Kidney (tissue), 14 donors: ENCODE data around the gene SPRYD3. TPM values are rescaled to one million over a fixed set of nuclear protein-coding genes. Genes with fewer than 3 reads are reported as not detected.

Experiments used
- DNase-seq, 5 donors: peaks; one replicate each; pipeline ENCODE4 v3.0.0-alpha.2; 2013 to 2020
- FAIRE-seq: peaks from 2 replicates; lab custom pipeline; 2012; peaks lifted over from hg19 to GRCh38; lab: Jason Lieb, UNC
- H3K27ac ChIP-seq, 2 donors: one replicate each; pipeline ENCODE4 v1.7.0; 2013; ENCODE audit warnings: low read depth in 2 of 2, low read length in 2 of 2, inconsistent platforms in 1 of 2
- H3K27me3 ChIP-seq: one replicate; pipeline ENCODE4 v1.7.1; 2013; ENCODE audit warnings: low read length, inconsistent platforms; ENCODE audit not compliant: control insufficient read depth, insufficient read depth
- H3K36me3 ChIP-seq, 3 donors: one replicate each; pipeline versions ENCODE4 v1.7.0 to v1.7.1; 2013; ENCODE audit warnings: low read length in 3 of 3, control low read depth in 1 of 3, inconsistent platforms in 1 of 3; ENCODE audit not compliant: insufficient read depth in 3 of 3, control insufficient read depth in 2 of 3
- H3K4me1 ChIP-seq, 3 donors: one replicate each; pipeline versions ENCODE4 v1.7.0 to v1.7.1; 2013; ENCODE audit warnings: low read length in 3 of 3, inconsistent platforms in 1 of 3, low read depth in 1 of 3; ENCODE audit not compliant: control insufficient read depth in 2 of 3, insufficient read depth in 2 of 3
- H3K4me3 ChIP-seq, 3 donors: one replicate each; pipeline versions ENCODE4 v1.7.0 to v1.8.1; 2013; ENCODE audit warnings: low read length in 3 of 3, control low read depth in 1 of 3, inconsistent platforms in 1 of 3
- H3K9ac ChIP-seq, 3 donors: one replicate each; pipeline versions ENCODE4 v1.7.0 to v1.7.1; 2013; ENCODE audit warnings: low read length in 3 of 3, control low read depth in 1 of 3, inconsistent platforms in 1 of 3
- H3K9me3 ChIP-seq, 3 donors: one replicate each; pipeline versions ENCODE4 v1.7.0 to v1.7.1; 2013; ENCODE audit warnings: low read length in 3 of 3, control low read depth in 1 of 3, inconsistent platforms in 1 of 3; ENCODE audit not compliant: control insufficient read depth in 2 of 3, insufficient read depth in 1 of 3
- CTCF ChIP-seq: IDR thresholded peaks from 3 replicates; pipeline ENCODE4 v1.5.1; 2012; ENCODE audit warnings: mild to moderate bottlenecking, moderate library complexity, borderline replicate concordance; ENCODE audit not compliant: insufficient read depth; ENCODE audit errors: extremely low read depth
- intact Hi-C: fragments of 100-400 bp; cut with DNase I; formaldehyde crosslinking; loops from one replicate; pipeline ENCODE4 v1.11.1; 2022
- polyA plus RNA-seq: library from polyadenylated mRNA; stranded (reverse); fragments of 350-450 nt; fragmentation: Illumina TruSeq; extraction: RNeasy Lipid Tissue Mini Kit (QIAGEN cat#74804); gene quantifications from one replicate; pipeline ENCODE4 v1.2.3, GENCODE V29; 2014; ENCODE audit warnings: low read depth, low replicate concordance; ENCODE audit not compliant: insufficient read depth
- total RNA-seq: library from RNA; stranded (reverse); fragmentation: NEBNext Ultra II Directional; extraction: Animal tissue kit (Norgen Biotek cat#: 25700); gene quantifications from one replicate; pipeline ENCODE4 v1.2.1, GENCODE V29; 2021
- donor health status: control.
- donor health status: control.
- donor health status: control.
- donor health status: control.
- donor health status: control.
- donor health status: DM: yes; HTN: yes; CAD: no.
- donor health status: Normal renal cell carcinoma (clear cell type).

SPRYD3 gene
- total and polyA plus RNA-seq, 2 donors from 2014 or later: 40.0 to 72.3 TPM

DNA sequence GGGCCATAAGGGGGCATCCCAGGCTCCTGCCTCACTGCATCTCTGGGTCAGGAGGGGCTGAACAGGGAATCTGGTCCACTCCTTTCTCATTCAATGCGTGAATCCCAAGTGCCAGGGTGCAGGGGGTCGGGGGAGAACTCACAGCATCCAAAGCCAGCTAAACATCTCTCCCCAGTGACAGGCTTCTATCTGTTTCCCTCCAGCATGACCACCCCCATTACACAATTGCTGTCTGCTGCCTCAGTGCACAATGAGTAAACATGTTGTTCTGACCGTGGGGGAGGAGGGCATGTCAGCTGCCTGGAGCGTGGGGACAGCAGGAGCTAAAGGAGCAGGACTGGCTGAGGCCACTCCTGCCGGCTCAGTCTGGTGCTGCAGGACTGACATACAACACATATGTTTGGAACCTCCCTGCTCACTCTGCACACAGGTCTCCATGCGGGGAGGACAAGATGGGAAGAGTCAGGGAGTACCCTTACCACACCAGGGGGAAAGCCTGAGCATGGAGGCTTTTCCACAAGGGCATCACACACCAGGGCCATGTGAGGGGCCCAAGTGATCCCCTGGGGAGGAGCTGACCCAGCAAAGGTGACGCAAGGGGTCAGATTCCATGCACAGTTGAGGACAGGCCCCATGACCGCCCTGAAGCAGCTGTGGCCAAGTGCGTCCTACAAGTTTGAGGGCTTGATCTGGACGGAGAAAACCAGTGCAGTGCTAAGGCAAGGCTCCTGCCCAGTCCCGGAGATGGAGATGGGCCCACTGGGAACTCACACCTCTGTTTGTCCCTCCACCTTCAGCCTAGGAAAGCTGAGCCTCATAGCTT lies 27.9 kb downstream of the SPRYD3 start:
- Histone ChIP-seq H3K27me3 (no peaks in the 10 kb centered on the region), H3K9me3 (no peaks in the 10 kb centered on the region), H3K4me3 (peak overlapping the region; percentile 61 to 84 (median 79)), H3K36me3 (peaks cover 0 to 13% (median 4%) of the 10 kb centered on the region in 3 donors), H3K9ac (peak overlapping the region in 2 of 3 donors; percentile 93 to 97), H3K27ac (peak overlapping the region; percentile 99), H3K4me1 (peaks cover 13 to 73% (median 57%) of the 10 kb centered on the region in 3 donors)
- DNase-seq (peak; percentile 79 to 95 (median 87)), FAIRE-seq (no peak)
- TF ChIP-seq CTCF: peak; percentile 23
- intact Hi-C loops: no loop called here

DNA sequence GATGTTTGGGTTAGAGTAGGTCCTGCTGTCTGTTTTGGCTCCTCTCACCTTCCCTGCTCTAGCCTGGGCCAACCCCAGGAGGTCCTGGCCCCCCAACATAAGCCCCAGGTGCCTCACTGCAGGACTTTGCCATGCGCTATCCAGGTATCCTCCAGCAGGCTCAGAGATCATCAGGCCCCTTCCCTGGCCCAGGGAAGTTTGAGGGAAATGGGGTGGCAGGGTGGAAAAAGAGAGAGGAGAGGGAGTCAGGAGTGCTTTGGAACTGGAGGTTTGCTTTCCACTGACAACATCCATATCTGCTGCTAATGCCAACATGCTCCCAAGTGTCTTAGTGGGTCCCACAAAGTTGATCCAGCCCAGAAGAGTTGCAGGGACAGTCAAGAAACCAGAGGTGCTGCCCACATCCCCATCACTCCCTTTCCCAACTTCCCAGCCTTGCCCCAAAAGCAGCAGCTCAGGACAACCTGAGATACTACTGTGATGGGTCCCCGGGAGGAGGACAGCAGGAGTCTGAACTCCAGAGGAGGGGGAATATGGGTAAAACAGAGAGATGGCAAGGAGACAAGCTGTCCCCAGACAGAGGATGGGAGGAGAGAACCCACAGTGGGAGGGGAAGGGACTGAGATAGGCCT lies 28.6 kb downstream of the SPRYD3 start:
- Histone ChIP-seq H3K9me3 (no peaks in the 10 kb centered on the region), H3K4me3 (peak overlapping the region; percentile 61 to 84 (median 79)), H3K9ac (peak overlapping the region; percentile 53 to 97 (median 93)), H3K36me3 (peaks cover 0 to 12% (median 3%) of the 10 kb centered on the region in 3 donors), H3K27ac (peak overlapping the region; percentile 99), H3K4me1 (peaks cover 16 to 78% (median 62%) of the 10 kb centered on the region in 3 donors), H3K27me3 (no peaks in the 10 kb centered on the region)
- FAIRE-seq (no peak), DNase-seq (no peak)
- intact Hi-C loops: no loop called here
- TF ChIP-seq CTCF: no peak

DNA sequence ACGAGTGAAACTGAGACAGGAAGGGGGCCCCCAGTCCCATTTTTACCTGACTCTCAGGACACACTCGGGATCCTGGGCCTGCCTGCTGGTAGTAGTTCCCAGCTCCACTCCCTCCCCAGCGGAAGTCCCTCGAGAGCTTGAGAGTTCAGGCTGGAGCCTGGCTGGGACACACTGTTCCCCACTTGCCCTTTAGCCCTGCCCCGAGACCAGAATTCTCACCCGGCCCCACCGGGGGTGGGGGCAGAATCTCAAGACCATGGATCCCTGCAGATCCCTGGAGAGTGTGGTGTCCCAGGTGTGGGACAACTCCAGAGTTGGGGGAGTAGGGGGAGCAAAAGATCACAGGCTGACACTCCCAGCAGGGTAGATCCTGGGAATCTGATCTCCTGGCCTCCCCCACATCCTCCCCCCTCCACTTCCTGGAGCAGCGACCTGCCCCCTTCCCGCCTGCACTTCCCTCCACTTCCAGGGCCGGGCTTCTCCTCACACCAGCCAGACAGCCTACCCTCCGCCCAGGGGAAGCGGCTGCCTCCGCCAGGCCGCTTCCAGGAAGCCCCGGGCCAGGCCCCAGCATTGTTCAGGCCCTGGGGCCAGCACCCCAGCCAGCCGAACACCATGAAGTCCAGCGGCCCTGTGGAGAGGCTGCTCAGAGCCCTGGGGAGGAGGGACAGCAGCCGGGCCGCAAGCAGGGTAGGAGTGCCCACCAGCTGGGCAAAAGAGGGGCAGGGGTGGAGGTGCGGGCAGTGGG lies 29.4 kb downstream of the SPRYD3 start, which contains the start of gene TNS2:
Gene TNS2, plus strand, starts transcription at position 495 of the 748 bp plus-strand sequence. Its CDS starts 121 bp downstream, at position 616.
- intact Hi-C loops: no loop called here
- DNase-seq: peak; percentile 85 to 95 (median 87)
- FAIRE-seq: no peak
- H3K27ac ChIP-seq: peak within 1 kb of the TSS; percentile 99
- peak within 1 kb of the TSS; percentile 53 to 97 (median 93) for H3K9ac ChIP-seq
- peaks cover 16 to 77% (median 68%) of the 10 kb centered on the region in 3 donors for H3K4me1 ChIP-seq
- H3K27me3 ChIP-seq: no peaks in the 10 kb centered on the region
- peak within 1 kb of the TSS; percentile 61 to 84 (median 79) for H3K4me3 ChIP-seq
- no peak for TF ChIP-seq CTCF
- no peaks in the 10 kb centered on the region for H3K9me3 ChIP-seq
- H3K36me3 ChIP-seq: peaks cover 0 to 7% (median 3%) of the 10 kb centered on the region in 3 donors
